C4-2B (cell line): ENCODE results near the gene CNN3.

Source experiments
- H3K27ac ChIP-seq: fragments of 450-650 bp; 2 replicates; pipeline ENCODE4 v1.5.1; 2017
- CTCF ChIP-seq: fragments of 450-650 bp; conservative IDR thresholded peaks from 2 replicates; pipeline ENCODE4 v1.5.1; 2017; ENCODE audit warnings: mild to moderate bottlenecking
- ZFX ChIP-seq: fragments of 450-650 bp; IDR thresholded peaks from 2 replicates; pipeline ENCODE4 v1.6.1; 2017

The CNN3 gene

GRCh38 chr1:94894630-94895029, 32.3 kb downstream of the CNN3 start:
- H3K27ac ChIP-seq = no peak overlapping the region
- TF ChIP-seq CTCF (no peak), ZFX (no peak)

GRCh38 chr1:94892604-94893254, 34.2 kb downstream of the CNN3 start:
- H3K27ac ChIP-seq = no peak overlapping the region
- TF ChIP-seq CTCF (no peak), ZFX (0 out of 2 replicates have a peak, but pooled peaks have one; percentile 25)

GRCh38 chr1:94888201-94888600, 38.7 kb downstream of the CNN3 start:
- H3K27ac ChIP-seq = no peak overlapping the region
- TF ChIP-seq ZFX (no peak), CTCF (no peak)

- TF ChIP-seq CTCF (no peak), ZFX (no peak)
- no peak overlapping the region for H3K27ac ChIP-seq
Measured at GRCh38 chr1:94887603-94888171, 39.2 kb downstream of the CNN3 start.

GRCh38 chr1:94887106-94887505, 39.8 kb downstream of the CNN3 start:
- TF ChIP-seq ZFX (no peak), CTCF (no peak)
- no peak overlapping the region for H3K27ac ChIP-seq

GRCh38 chr1:94886361-94886760, 40.5 kb downstream of the CNN3 start:
- no peak for TF ChIP-seq ZFX
- no peak for TF ChIP-seq CTCF

GRCh38 chr1:94884507-94884906, 42.4 kb downstream of the CNN3 start:
- no peak for TF ChIP-seq CTCF
- TF ChIP-seq ZFX = no peak

More at GRCh38 chr1:94886361-94886760, 40.5 kb downstream of the CNN3 start:
- no peak overlapping the region for H3K27ac ChIP-seq

More at GRCh38 chr1:94884507-94884906, 42.4 kb downstream of the CNN3 start:
- H3K27ac ChIP-seq = no peak overlapping the region
